ENCODE results near the gene FAM193B.

FAM193B gene

GRCh38 chr5:177496727-177497291, 57.6 kb downstream of the FAM193B start:
- Histone ChIP-seq H3K27ac (ENCODE audit: low read depth, low read length) (peak overlapping the region; percentile 95), H2AK5ac (ENCODE audit: low read length) (peak overlapping the region; percentile 64), H3K56ac (ENCODE audit: low read length) (peak overlapping the region; percentile 99), H4K8ac (ENCODE audit: low read depth, low read length) (peak overlapping the region; percentile 44), H3K79me1 (ENCODE audit: low read length) (peaks cover 2% of the 10 kb centered on the region), H2BK120ac (ENCODE audit: low read depth, low read length) (peak overlapping the region; percentile 24), H3K4me1 (ENCODE audit: control insufficient read depth, low read depth, low read length) (peaks cover 11% of the 10 kb centered on the region), H3K4me2 (ENCODE audit: low read length) (peak overlapping the region; percentile 79), H3K36me3 (ENCODE audit: control insufficient read depth, insufficient read depth, low read length) (no peaks in the 10 kb centered on the region), H3K4me3 (ENCODE audit: low read length) (peak overlapping the region; percentile 63), H2BK15ac (replicated peaks; ENCODE audit: low read depth) (no peak overlapping the region), H2BK5ac (ENCODE audit: low read length) (peak overlapping the region; percentile 98), H3K27me3 (ENCODE audit: insufficient read depth, low read length, poor library complexity) (no peaks in the 10 kb centered on the region), H3K23ac (ENCODE audit: low read length) (peak overlapping the region; percentile 7), H3K18ac (ENCODE audit: low read length) (peak overlapping the region; percentile 94), H3K9ac (ENCODE audit: low read length) (peak overlapping the region; percentile 97), H3K4ac (ENCODE audit: low read depth, low read length) (peak overlapping the region; percentile 85), H4K5ac (ENCODE audit: low read length) (no peak overlapping the region), H3K79me2 (ENCODE audit: control insufficient read depth, insufficient read depth, low read length) (peaks cover 2% of the 10 kb centered on the region)
- WGBS (ENCODE audit: extremely low coverage, insufficient coverage, low lambda C conversion rate), result no CpG with 5 or more reads among the region's 29 CpGs
- DNase-seq, result peak; percentile 97

GRCh38 chr5:177496070-177496726, 58.2 kb downstream of the FAM193B start:
- Histone ChIP-seq H2BK120ac (ENCODE audit: low read depth, low read length) (peak overlapping the region; percentile 16), H3K27me3 (ENCODE audit: insufficient read depth, low read length, poor library complexity) (no peaks in the 10 kb centered on the region), H3K4me1 (ENCODE audit: control insufficient read depth, low read depth, low read length) (peaks cover 11% of the 10 kb centered on the region), H2AK5ac (ENCODE audit: low read length) (peak overlapping the region; percentile 64), H3K4ac (ENCODE audit: low read depth, low read length) (peak overlapping the region; percentile 56), H3K56ac (ENCODE audit: low read length) (peak overlapping the region; percentile 99), H3K18ac (ENCODE audit: low read length) (peak overlapping the region; percentile 78), H3K23ac (ENCODE audit: low read length) (peak overlapping the region; percentile 7), H3K9ac (ENCODE audit: low read length) (peak overlapping the region; percentile 97), H3K4me3 (ENCODE audit: low read length) (peak overlapping the region; percentile 63), H3K36me3 (ENCODE audit: control insufficient read depth, insufficient read depth, low read length) (no peaks in the 10 kb centered on the region), H3K4me2 (ENCODE audit: low read length) (peak overlapping the region; percentile 79), H4K5ac (ENCODE audit: low read length) (no peak overlapping the region), H3K79me2 (ENCODE audit: control insufficient read depth, insufficient read depth, low read length) (peaks cover 2% of the 10 kb centered on the region), H2BK15ac (replicated peaks; ENCODE audit: low read depth) (no peak overlapping the region), H4K8ac (ENCODE audit: low read depth, low read length) (no peak overlapping the region), H3K27ac (ENCODE audit: low read depth, low read length) (peak overlapping the region; percentile 95), H2BK5ac (ENCODE audit: low read length) (peak overlapping the region; percentile 98), H3K79me1 (ENCODE audit: low read length) (peaks cover 2% of the 10 kb centered on the region)
- WGBS (ENCODE audit: extremely low coverage, insufficient coverage, low lambda C conversion rate), result no CpG with 5 or more reads among the region's 12 CpGs
- DNase-seq, result peak; percentile 89

GRCh38 chr5:177495243-177496060, 58.9 kb downstream of the FAM193B start:
- H3K56ac ChIP-seq (ENCODE audit: low read length), result peak overlapping the region; percentile 99
- peaks cover 3% of the 10 kb centered on the region for H3K79me1 ChIP-seq (ENCODE audit: low read length)
- peaks cover 11% of the 10 kb centered on the region for H3K4me1 ChIP-seq (ENCODE audit: control insufficient read depth, low read depth, low read length)
- DNase-seq, result peak; percentile 96
- H3K4ac ChIP-seq (ENCODE audit: low read depth, low read length), result peak overlapping the region; percentile 56
- no peak overlapping the region for H2BK120ac ChIP-seq (ENCODE audit: low read depth, low read length)
- H3K18ac ChIP-seq (ENCODE audit: low read length), result peak overlapping the region; percentile 41
- H4K5ac ChIP-seq (ENCODE audit: low read length), result no peak overlapping the region
- no peak overlapping the region for H2AK5ac ChIP-seq (ENCODE audit: low read length)
- H3K79me2 ChIP-seq (ENCODE audit: control insufficient read depth, insufficient read depth, low read length), result peaks cover 2% of the 10 kb centered on the region
- WGBS (ENCODE audit: extremely low coverage, insufficient coverage, low lambda C conversion rate), result no CpG with 5 or more reads among the region's 14 CpGs
- H3K27ac ChIP-seq (ENCODE audit: low read depth, low read length), result peak overlapping the region; percentile 95
- H3K4me3 ChIP-seq (ENCODE audit: low read length), result no peak overlapping the region
- H3K9ac ChIP-seq (ENCODE audit: low read length), result peak overlapping the region; percentile 97
- no peak overlapping the region for H3K23ac ChIP-seq (ENCODE audit: low read length)
- H2BK15ac ChIP-seq (replicated peaks; ENCODE audit: low read depth), result no peak overlapping the region
- H3K36me3 ChIP-seq (ENCODE audit: control insufficient read depth, insufficient read depth, low read length), result no peaks in the 10 kb centered on the region
- no peak overlapping the region for H4K8ac ChIP-seq (ENCODE audit: low read depth, low read length)
- no peaks in the 10 kb centered on the region for H3K27me3 ChIP-seq (ENCODE audit: insufficient read depth, low read length, poor library complexity)
- H3K4me2 ChIP-seq (ENCODE audit: low read length), result peak overlapping the region; percentile 79
- peak overlapping the region; percentile 79 for H2BK5ac ChIP-seq (ENCODE audit: low read length)

GRCh38 chr5:177494346-177495195, 59.8 kb downstream of the FAM193B start:
- Histone ChIP-seq H3K4me2 (ENCODE audit: low read length) (no peak overlapping the region), H2BK5ac (ENCODE audit: low read length) (peak overlapping the region; percentile 79), H4K5ac (ENCODE audit: low read length) (no peak overlapping the region), H3K56ac (ENCODE audit: low read length) (peak overlapping the region; percentile 59), H3K79me2 (ENCODE audit: control insufficient read depth, insufficient read depth, low read length) (peaks cover 2% of the 10 kb centered on the region), H3K36me3 (ENCODE audit: control insufficient read depth, insufficient read depth, low read length) (peaks cover 5% of the 10 kb centered on the region), H4K8ac (ENCODE audit: low read depth, low read length) (no peak overlapping the region), H2BK120ac (ENCODE audit: low read depth, low read length) (no peak overlapping the region), H3K4me1 (ENCODE audit: control insufficient read depth, low read depth, low read length) (peaks cover 11% of the 10 kb centered on the region), H3K18ac (ENCODE audit: low read length) (peak overlapping the region; percentile 41), H3K27ac (ENCODE audit: low read depth, low read length) (peak overlapping the region; percentile 94), H3K9ac (ENCODE audit: low read length) (peak overlapping the region; percentile 64), H3K4me3 (ENCODE audit: low read length) (no peak overlapping the region), H3K23ac (ENCODE audit: low read length) (no peak overlapping the region), H2AK5ac (ENCODE audit: low read length) (no peak overlapping the region), H3K27me3 (ENCODE audit: insufficient read depth, low read length, poor library complexity) (no peaks in the 10 kb centered on the region), H3K79me1 (ENCODE audit: low read length) (peaks cover 7% of the 10 kb centered on the region), H2BK15ac (replicated peaks; ENCODE audit: low read depth) (no peak overlapping the region), H3K4ac (ENCODE audit: low read depth, low read length) (peak overlapping the region; percentile 64)
- peak; percentile 97 for DNase-seq
- WGBS (ENCODE audit: extremely low coverage, insufficient coverage, low lambda C conversion rate), result no CpG with 5 or more reads among the region's 11 CpGs

- H3K18ac ChIP-seq (ENCODE audit: low read length), result peak overlapping the region; percentile 34
- no peak for DNase-seq
- peaks cover 7% of the 10 kb centered on the region for H3K79me1 ChIP-seq (ENCODE audit: low read length)
- no peak overlapping the region for H3K4me3 ChIP-seq (ENCODE audit: low read length)
- H2BK5ac ChIP-seq (ENCODE audit: low read length), result peak overlapping the region; percentile 17
- no peak overlapping the region for H2BK120ac ChIP-seq (ENCODE audit: low read depth, low read length)
- peaks cover 2% of the 10 kb centered on the region for H3K79me2 ChIP-seq (ENCODE audit: control insufficient read depth, insufficient read depth, low read length)
- peak overlapping the region; percentile 39 for H3K9ac ChIP-seq (ENCODE audit: low read length)
- no CpG with 5 or more reads among the region's 5 CpGs for WGBS (ENCODE audit: extremely low coverage, insufficient coverage, low lambda C conversion rate)
- H3K4me1 ChIP-seq (ENCODE audit: control insufficient read depth, low read depth, low read length), result peaks cover 11% of the 10 kb centered on the region
- no peak overlapping the region for H3K4me2 ChIP-seq (ENCODE audit: low read length)
- peak overlapping the region; percentile 59 for H3K56ac ChIP-seq (ENCODE audit: low read length)
- H4K5ac ChIP-seq (ENCODE audit: low read length), result no peak overlapping the region
- H3K23ac ChIP-seq (ENCODE audit: low read length), result no peak overlapping the region
- H3K36me3 ChIP-seq (ENCODE audit: control insufficient read depth, insufficient read depth, low read length), result peaks cover 6% of the 10 kb centered on the region
- H4K8ac ChIP-seq (ENCODE audit: low read depth, low read length), result no peak overlapping the region
- no peak overlapping the region for H2AK5ac ChIP-seq (ENCODE audit: low read length)
- H2BK15ac ChIP-seq (replicated peaks; ENCODE audit: low read depth), result no peak overlapping the region
- H3K27ac ChIP-seq (ENCODE audit: low read depth, low read length), result peak overlapping the region; percentile 55
- peak overlapping the region; percentile 64 for H3K4ac ChIP-seq (ENCODE audit: low read depth, low read length)
- H3K27me3 ChIP-seq (ENCODE audit: insufficient read depth, low read length, poor library complexity), result no peaks in the 10 kb centered on the region
Observed at GRCh38 chr5:177493795-177494345, 60.5 kb downstream of the FAM193B start.

Measured in mesendoderm (in vitro differentiated cells).